ENCODE measurements around the gene HRH3. TPM values are rescaled to one million over a fixed set of nuclear protein-coding genes. Genes with fewer than 3 reads are reported as not detected.
A peak's percentile ranks its signal among the peaks of the same experiment; 100 is the strongest.

The HRH3 gene
- total RNA-seq, 2 donors from 2014 or later = not detected

DNA sequence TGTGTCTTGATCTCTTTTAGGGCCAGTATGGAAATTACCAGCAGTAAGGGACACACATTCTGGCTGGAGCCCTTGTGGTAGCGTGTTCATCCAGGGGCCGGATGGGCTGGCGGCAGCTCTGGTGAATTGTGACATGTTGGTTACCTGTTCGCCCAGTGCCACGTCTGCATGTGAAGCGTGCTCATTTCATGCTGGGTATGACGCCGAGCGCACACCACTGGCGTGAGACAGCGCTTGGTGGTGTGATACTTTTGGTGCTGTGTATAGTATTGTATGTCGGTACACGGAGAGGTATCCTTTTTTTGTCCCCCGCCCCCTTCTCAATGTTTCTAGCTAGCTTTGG, 40.9 kb downstream of the HRH3 start:
- ATAC-seq (replicated peaks) = no peak
- Mint-ChIP-seq H3K9me3 (no peaks in the 10 kb centered on the region), H3K4me3 (no peak overlapping the region), H3K27me3 (no peaks in the 10 kb centered on the region), H3K36me3 (ENCODE audit: low read depth) (peaks cover 16% of the 10 kb centered on the region), H3K27ac (no peak overlapping the region), H3K4me1 (peaks cover 4% of the 10 kb centered on the region)

DNA sequence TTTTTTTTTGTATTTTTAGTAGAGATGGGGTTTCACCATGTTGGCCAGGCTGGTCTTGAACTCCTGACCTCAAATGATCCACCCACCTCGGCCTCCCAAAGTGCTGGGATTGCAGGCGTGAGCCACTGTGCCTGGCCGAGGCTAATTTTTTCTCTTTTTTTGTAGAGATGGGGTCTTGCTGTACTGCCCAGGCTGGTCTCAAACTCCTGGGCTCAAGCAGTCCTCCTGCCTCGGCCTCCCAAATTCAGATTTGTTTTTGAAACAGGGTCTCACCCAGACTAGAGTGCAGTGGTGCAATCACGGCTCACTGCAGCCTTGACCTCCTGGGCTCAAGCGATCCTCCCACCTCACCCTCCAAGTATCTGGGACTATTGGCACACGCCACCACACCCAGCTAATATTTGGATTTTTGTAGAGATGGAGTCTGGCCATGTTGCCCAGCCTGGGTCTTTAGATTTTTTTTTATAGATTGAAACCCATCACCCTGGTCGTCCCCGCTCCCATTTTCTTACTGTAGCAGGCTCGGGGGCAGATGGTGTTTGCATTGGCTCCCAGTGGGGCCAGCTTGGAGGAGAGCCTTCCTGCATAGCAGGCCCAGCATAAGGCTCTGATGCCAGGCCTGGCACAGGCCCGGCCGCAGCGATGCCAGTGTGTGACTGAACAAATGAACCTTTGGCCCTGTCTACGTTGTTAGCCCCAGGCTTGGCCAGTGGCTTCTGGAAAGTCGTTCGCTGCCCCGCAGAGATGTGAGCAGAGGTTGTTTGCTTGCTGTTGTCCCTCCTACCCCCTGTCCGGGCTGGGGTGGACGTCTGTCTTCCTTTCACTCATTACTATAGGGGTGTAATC, 41.5 kb downstream of the HRH3 start:
- no peak overlapping the region for H3K4me3 Mint-ChIP-seq
- no peaks in the 10 kb centered on the region for H3K27me3 Mint-ChIP-seq
- H3K4me1 Mint-ChIP-seq = peaks cover 4% of the 10 kb centered on the region
- H3K36me3 Mint-ChIP-seq (ENCODE audit: low read depth) = peaks cover 20% of the 10 kb centered on the region
- ATAC-seq (replicated peaks) = no peak
- H3K27ac Mint-ChIP-seq = no peak overlapping the region
- no peaks in the 10 kb centered on the region for H3K9me3 Mint-ChIP-seq

DNA sequence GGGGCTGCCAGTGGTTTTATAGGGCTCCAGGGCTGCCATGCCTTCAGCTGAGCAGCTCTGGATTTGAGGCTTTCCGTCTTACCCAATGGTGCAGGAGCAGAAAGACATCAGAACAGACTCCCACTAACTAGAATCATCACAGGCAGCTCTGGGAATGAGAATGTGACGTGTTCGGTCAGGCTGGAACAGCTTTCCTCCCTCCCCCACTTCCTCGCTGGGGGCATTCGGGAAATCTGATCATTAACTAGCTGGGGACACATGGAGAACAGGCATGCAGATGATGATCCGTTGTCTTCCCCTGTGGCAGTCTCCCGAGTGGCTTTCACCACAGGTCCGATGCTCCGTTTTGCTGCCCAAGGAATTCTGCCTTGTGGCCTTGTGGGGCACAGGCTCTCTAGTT, 42.8 kb downstream of the HRH3 start:
- peaks cover 20% of the 10 kb centered on the region for H3K36me3 Mint-ChIP-seq (ENCODE audit: low read depth)
- H3K4me3 Mint-ChIP-seq = no peak overlapping the region
- ATAC-seq (replicated peaks) = no peak
- no peaks in the 10 kb centered on the region for H3K27me3 Mint-ChIP-seq
- H3K4me1 Mint-ChIP-seq = peaks cover 4% of the 10 kb centered on the region
- H3K9me3 Mint-ChIP-seq = no peaks in the 10 kb centered on the region
- no peak overlapping the region for H3K27ac Mint-ChIP-seq

DNA sequence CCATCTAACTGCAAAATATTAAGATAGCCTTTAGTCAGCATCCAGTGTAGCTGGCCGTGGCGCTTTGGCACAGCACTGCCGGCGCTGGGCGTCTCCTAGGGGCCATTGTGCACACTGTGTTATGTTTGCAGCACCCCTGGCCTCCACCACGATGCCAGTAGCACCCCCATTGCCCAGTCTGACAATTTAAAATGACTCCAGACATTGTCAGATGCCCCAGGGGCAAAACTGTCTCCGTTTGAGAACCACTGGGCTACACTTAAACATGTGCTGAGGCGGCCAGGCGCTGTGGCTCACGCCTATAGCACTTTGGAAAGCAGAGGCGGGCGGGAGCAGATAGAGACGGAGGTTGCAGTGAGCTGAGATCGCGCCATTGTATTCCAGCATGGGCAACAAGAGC, 43.2 kb downstream of the HRH3 start:
- peaks cover 4% of the 10 kb centered on the region for H3K4me1 Mint-ChIP-seq
- ATAC-seq (replicated peaks) = no peak
- no peak overlapping the region for H3K27ac Mint-ChIP-seq
- H3K36me3 Mint-ChIP-seq (ENCODE audit: low read depth) = peaks cover 20% of the 10 kb centered on the region
- H3K27me3 Mint-ChIP-seq = no peaks in the 10 kb centered on the region
- H3K9me3 Mint-ChIP-seq = no peaks in the 10 kb centered on the region
- no peak overlapping the region for H3K4me3 Mint-ChIP-seq

DNA sequence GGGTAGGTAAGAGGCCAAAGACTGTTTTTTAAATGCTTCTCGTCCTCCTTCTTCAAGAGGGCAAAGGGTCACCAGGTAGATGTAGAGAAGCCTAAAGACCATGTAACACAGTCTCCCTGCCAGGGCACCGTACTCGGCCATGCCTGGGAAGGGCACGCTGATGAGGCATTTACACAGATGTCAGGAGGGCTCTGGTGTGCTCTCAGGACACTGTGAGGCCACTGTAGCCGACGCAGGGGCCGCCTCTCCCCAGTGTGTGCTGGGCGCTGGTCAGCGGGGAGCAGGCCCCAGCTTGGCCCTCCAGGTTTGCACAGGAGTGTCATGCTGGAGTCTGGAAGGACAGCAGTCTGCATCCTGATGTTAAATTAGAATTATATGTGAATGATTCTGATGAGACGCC, 44.4 kb downstream of the HRH3 start:
- no peak for ATAC-seq (replicated peaks)
- Mint-ChIP-seq H3K4me3 (no peak overlapping the region), H3K27me3 (no peaks in the 10 kb centered on the region), H3K4me1 (no peaks in the 10 kb centered on the region), H3K27ac (no peak overlapping the region), H3K9me3 (no peaks in the 10 kb centered on the region), H3K36me3 (ENCODE audit: low read depth) (peaks cover 25% of the 10 kb centered on the region)

DNA sequence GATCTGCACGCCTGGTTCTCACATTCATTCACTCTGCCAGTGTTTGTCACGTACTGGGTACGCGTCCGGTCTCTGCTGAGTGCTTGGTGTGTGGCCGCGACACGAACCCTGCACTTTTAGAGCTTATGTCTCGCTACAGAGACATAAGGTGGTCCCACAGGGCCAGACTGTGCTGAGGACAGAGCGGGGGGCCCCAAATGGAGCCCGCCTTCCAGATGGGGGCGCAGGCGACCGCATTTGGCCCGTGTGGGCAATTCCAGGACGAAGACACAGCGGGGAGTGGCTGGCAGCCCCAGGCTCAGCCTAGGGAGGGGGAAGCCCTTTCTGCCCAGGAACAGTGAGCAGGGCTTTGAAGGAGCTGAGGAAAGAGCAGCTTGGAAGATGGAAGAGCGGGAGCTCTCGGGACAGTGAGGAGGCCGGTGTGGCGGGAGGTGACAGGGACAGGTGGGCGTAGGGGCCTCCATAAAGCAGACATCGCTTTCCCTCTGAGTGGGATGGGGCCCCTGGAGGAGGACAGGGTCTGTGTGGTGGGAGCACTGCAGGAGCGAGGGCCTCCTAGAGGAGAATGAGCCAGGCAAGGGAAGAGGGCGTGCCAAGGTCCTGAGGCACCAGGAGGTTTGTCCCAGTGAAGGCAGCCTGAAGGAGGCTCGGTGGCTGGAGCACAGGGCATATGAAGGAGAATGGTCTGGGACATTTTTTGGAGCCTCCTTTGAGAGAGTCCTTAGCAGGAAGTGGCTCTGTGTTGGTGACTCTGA, 45.0 kb downstream of the HRH3 start:
- Mint-ChIP-seq H3K36me3 (ENCODE audit: low read depth) (peaks cover 25% of the 10 kb centered on the region), H3K4me3 (no peak overlapping the region), H3K9me3 (no peaks in the 10 kb centered on the region), H3K27me3 (no peaks in the 10 kb centered on the region), H3K27ac (peak overlapping the region; percentile 68), H3K4me1 (no peaks in the 10 kb centered on the region)
- ATAC-seq (replicated peaks) = no peak

DNA sequence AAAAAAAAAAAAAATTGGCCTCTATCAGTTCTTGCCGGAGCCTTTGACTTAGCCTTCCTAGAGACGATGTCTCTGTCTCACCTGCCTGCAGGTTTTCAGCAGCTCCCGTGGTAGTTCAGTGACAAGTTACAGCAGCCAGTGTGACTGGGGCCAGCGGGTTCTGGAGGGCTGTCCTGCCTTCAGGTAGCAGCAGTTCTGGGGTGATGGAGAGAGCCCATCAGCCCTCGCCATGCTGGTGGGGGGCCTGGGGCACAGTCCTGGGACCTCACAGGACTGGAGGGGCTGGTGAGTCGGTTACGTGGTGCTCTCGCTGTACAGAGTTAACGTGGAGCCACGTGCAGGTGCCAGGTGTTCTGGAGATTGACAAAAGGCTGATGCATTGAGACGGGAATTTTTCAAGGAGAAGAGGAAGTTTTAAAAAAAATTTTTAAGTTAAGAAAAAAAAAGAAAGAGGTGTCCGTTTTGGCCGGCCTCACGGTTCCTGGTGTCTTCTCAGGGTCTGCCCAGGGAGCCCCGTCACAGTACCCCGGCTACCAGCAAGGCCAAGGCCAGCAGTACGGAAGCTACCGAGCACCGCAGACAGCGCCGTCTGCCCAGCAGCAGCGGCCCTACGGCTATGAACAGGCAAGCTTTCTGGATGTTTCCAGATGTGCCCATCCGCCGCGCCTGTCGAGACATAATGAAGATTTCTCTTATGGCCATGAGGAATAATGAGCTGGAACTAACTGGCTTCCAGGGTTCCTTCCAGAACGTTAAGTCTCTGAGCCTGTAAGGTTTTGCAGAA, 45.9 kb downstream of the HRH3 start:
- Mint-ChIP-seq H3K4me3 (no peak overlapping the region), H3K27me3 (no peaks in the 10 kb centered on the region), H3K4me1 (no peaks in the 10 kb centered on the region), H3K27ac (no peak overlapping the region), H3K36me3 (ENCODE audit: low read depth) (peaks cover 24% of the 10 kb centered on the region), H3K9me3 (no peaks in the 10 kb centered on the region)
- ATAC-seq (replicated peaks) = no peak

DNA sequence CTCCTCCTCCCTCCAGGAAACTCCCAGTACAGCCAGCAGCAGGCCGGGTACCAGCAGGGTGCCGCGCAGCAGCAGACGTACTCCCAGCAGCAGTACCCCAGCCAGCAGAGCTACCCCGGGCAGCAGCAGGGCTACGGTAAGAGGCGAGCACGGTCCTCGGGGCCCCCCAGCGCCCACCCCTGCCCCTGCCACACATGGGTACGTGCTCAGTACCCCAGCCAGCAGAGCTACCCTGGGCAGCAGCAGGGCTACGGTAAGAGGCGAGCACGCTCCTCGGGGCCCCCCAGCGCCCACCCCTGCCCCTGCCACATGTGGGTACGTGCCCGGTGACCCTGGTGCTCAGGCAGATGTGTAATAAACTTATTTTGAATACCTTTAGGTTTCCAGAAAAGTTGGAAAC, 47.4 kb downstream of the HRH3 start:
- Mint-ChIP-seq H3K9me3 (no peaks in the 10 kb centered on the region), H3K4me1 (no peaks in the 10 kb centered on the region), H3K36me3 (ENCODE audit: low read depth) (peaks cover 25% of the 10 kb centered on the region), H3K27me3 (no peaks in the 10 kb centered on the region), H3K27ac (no peak overlapping the region), H3K4me3 (no peak overlapping the region)
- ATAC-seq (replicated peaks) = no peak

DNA sequence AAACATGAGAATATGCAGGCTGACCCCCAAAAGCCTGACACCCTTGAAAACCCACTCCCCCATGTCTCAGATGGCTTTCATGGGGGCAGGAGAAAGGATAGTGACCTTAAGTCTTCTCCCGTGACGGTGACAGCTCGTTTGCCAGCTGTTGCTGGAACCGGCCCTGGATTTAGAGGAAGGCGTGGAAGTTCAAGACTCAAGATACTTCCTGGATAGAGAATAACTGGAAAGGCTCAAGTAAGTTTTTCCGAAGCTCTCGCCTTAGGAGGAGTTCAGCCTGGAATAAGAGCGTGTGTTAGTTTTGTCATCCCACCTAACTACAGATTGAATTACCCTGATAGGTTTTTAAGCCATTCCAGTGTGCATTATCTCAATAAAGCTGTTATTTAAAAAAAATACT, 48.8 kb downstream of the HRH3 start:
- Mint-ChIP-seq H3K4me3 (no peak overlapping the region), H3K27me3 (no peaks in the 10 kb centered on the region), H3K27ac (no peak overlapping the region), H3K36me3 (ENCODE audit: low read depth) (peaks cover 29% of the 10 kb centered on the region), H3K4me1 (no peaks in the 10 kb centered on the region), H3K9me3 (no peaks in the 10 kb centered on the region)
- no peak for ATAC-seq (replicated peaks)

DNA sequence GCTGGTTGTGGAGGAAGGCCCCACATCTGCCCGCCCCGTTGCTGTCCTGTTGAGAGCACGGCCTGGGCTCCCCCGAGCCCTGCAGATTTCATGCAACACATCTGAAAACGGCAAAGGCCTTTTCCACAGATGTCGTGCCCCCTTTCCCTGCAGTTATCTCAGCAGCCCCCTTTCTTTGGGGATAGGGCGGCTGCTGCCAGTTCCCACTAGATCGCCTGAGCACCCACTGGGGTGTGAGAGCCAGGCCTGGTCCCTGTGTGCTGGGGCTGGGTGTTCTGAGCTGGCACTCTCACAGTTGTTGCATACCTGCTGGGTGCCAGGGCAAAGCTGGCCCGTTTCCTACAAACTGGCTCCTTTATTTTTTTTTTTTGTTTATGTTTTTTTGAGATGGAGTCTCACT, 49.5 kb downstream of the HRH3 start:
- ATAC-seq (replicated peaks) = no peak
- no peaks in the 10 kb centered on the region for H3K27me3 Mint-ChIP-seq
- no peak overlapping the region for H3K27ac Mint-ChIP-seq
- H3K4me3 Mint-ChIP-seq = no peak overlapping the region
- H3K9me3 Mint-ChIP-seq = no peaks in the 10 kb centered on the region
- H3K4me1 Mint-ChIP-seq = no peaks in the 10 kb centered on the region
- H3K36me3 Mint-ChIP-seq (ENCODE audit: low read depth) = peaks cover 36% of the 10 kb centered on the region

DNA sequence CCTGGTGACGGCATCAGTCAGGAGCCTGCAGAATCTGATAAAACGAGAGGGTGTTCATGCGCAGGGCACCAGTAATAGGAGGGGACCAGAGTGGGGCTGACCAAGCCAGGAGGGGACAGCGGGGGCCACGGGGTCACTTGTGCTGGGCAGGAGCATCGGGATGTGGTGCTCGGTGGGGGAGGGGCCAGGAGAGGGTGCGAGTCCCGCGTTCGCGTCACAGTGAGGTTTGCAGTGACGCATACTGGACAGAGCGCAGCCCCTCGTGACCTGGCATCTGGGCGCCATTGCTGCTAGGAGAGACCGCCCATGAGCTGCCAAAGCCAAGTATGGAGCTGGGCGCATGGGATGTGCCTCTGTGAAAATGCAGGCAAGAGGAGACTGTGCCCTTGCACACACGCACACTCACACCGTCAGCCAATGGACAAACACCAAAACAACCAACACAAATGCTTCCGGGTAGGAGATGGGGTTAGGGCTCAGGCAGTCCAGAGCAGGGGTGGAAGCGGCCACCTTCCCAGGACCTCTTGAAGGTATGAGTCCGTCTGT, 51.1 kb downstream of the HRH3 start:
- no peaks in the 10 kb centered on the region for H3K27me3 Mint-ChIP-seq
- H3K9me3 Mint-ChIP-seq = no peaks in the 10 kb centered on the region
- H3K27ac Mint-ChIP-seq = no peak overlapping the region
- H3K36me3 Mint-ChIP-seq (ENCODE audit: low read depth) = peaks cover 39% of the 10 kb centered on the region
- no peaks in the 10 kb centered on the region for H3K4me1 Mint-ChIP-seq
- no peak overlapping the region for H3K4me3 Mint-ChIP-seq
- ATAC-seq (replicated peaks) = no peak

DNA sequence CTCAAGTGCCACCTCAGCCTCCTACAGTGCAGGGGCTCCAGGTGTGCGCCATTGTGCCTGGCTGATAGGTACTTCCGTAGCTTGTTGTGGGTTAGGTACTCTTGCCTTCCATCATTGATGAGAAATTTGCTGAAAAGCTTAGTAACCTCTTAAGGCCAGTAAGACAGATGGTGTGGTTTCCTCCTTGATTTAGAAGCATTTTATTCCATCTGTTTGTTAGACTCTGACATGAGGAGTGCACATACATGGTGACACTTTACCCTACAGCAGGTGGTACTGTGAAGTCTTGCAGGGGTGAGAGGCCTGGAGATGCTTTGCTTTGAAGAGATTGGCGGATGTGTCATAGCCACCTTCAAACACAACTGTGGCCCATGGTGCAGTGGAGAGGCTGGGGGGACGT, 52.0 kb downstream of the HRH3 start:
- H3K27me3 Mint-ChIP-seq = no peaks in the 10 kb centered on the region
- ATAC-seq (replicated peaks) = no peak
- H3K9me3 Mint-ChIP-seq = no peaks in the 10 kb centered on the region
- H3K36me3 Mint-ChIP-seq (ENCODE audit: low read depth) = peaks cover 42% of the 10 kb centered on the region
- H3K27ac Mint-ChIP-seq = no peak overlapping the region
- H3K4me1 Mint-ChIP-seq = no peaks in the 10 kb centered on the region
- H3K4me3 Mint-ChIP-seq = no peak overlapping the region

DNA sequence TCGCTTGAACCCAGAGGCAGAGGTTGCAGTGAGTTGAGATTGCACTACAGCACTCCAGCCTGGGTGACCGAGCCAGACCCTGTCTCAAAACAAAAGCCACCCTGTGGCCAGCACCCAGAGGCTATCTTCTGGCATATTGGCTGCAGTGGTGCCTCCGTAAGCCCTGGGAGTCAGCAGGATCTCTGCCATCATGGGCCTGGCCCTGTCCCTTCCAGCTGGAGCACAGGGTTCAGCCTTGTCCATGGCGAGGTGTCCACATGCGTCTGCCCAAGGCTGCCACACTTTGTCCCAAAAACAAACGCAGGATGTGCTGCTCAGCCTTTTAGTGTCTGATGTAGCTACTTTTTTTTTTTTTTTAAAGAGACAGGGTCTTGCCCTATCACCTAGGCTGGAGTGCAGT, 52.6 kb downstream of the HRH3 start:
- Mint-ChIP-seq H3K4me3 (no peak overlapping the region), H3K27me3 (no peaks in the 10 kb centered on the region), H3K9me3 (no peaks in the 10 kb centered on the region), H3K27ac (no peak overlapping the region), H3K36me3 (ENCODE audit: low read depth) (peaks cover 42% of the 10 kb centered on the region), H3K4me1 (no peaks in the 10 kb centered on the region)
- no peak for ATAC-seq (replicated peaks)

DNA sequence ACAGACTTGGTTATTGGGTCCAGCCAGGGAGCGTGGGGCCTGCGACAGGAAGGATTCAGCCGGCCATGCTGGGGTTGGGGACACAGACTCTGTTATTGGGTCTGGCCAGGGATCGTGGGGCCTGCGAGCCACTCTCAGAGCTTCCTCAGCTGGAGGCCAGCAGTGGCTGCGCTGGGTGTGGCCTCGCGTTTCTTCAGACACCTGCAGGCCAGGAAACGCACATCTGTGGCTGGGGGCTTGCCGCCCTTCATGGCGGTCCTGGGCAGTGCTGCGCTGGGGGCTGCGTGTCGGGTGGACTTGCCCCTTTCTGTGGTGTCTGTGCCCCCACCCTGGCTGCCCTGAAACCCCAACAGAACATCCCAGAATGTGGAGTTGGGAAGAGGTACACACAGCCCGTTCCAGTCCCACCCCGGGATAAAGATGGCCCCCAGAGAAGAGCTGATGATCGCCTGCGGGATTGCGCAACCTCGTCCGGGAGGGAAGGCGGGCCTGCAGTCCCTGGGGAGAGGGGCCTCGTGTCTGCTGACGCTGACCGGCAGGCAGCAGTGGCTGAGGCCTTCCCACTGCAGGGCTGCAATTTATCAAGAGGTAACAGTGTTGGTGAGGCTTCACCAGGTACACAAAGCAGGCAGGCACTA, 54.2 kb downstream of the HRH3 start:
- Mint-ChIP-seq H3K4me3 (no peak overlapping the region), H3K36me3 (ENCODE audit: low read depth) (peaks cover 49% of the 10 kb centered on the region), H3K4me1 (no peaks in the 10 kb centered on the region), H3K27me3 (no peaks in the 10 kb centered on the region), H3K27ac (no peak overlapping the region), H3K9me3 (no peaks in the 10 kb centered on the region)
- no peak for ATAC-seq (replicated peaks)

Measured in activated T-helper 17 cell treated with anti-CD3 and anti-CD28 coated beads, Interleukin-2, amount 50 U/mL, for 72 hours (primary cell).